COLO668 (cell line): ENCODE results near the gene ANKFY1.
A peak's percentile ranks its signal among the peaks of the same experiment; 100 is the strongest.

ENCODE experiments used
- DNase-seq: peaks from one replicate; lab custom pipeline; 2025; ENCODE audit not compliant: unreplicated experiment; lab: John Stamatoyannopoulos, UW

ANKFY1 gene

DNA sequence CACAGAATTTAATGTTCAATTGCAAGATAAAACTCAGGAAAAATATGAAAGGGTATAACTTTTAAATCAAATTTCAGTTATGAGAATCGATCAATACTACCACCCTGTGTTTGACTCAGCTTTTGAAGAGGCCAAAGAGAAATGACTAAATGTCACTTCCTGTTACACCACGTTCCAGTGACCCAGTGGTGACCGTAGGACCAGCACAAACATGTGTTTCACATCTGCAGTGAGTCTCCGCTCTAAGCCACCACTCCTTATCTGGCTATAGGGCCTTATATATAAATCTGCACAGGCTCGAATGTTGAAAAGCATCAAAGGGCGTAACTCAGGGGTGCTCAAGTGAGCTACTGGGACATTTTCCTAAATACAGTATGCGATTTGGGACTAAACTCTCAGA lies 84.7 kb downstream of the ANKFY1 start:
- no peak for DNase-seq

DNA sequence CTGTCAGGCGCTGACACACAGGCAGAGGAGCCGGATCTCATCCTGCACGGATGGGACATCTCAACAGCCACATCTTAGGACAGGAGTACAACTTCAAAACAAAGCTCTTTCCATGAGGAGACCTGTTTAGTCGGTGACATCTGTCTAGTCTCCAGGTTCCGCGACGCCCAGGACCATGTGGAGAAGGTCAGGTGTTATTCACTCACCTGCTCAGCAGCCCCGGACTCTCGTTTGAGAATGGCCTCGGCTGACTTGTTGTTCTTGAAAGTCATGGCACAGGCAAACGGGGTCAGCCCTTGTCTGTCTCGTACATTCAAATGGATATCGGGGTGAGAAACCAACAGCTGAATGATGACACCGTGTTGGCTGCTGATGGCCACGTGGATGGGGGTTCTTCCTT lies 85.1 kb downstream of the ANKFY1 start:
- DNase-seq = no peak

DNA sequence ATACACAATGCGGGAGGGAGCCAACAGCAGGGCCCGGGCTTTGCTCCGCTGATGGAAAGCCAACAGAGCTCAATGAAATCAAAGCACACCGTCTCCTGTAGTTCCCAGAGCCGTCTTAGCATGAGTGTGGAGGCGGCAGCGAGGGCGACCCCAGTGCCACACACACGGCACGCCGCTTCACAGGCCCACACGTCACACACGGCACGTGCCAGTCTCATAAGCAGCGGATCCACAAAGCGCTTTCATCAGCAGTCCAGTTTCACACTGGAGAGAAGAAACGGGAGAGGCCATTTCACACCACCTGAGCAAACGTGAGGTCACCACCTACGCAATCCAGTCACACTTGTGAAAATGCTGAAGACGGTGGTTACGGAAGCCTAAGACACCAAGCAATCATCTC lies 86.0 kb downstream of the ANKFY1 start:
- DNase-seq = no peak

DNA sequence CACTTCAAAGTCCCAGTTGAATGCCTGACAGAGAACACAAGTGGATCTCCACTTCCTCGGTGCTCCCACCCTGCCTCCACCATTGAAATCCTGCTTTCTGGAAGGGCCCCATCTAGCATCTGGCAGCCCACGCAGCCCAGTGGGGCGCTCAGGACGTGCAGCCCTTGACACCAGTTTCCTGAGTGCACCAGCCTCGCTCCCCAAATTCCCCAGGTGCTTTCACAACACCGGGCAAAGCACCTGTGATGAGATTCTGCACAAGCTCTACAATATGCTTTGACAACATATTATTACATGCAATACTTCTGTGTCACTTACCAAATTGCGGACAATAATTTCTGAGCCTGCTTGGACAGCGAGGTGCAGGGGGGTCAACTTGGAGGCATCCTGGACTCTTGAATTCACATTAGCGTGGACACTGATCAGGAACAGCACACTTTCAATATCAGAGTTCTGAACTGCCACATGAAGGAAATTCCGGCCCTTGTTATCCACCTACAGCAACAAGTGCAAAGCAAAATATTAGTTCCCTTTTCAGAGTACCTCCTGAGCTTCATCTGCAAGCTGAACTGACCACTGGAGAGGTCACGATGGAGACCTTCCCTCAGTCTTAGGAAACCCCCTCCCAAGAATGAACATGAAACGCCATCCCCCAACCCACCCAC lies 86.8 kb downstream of the ANKFY1 start:
- no peak for DNase-seq

DNA sequence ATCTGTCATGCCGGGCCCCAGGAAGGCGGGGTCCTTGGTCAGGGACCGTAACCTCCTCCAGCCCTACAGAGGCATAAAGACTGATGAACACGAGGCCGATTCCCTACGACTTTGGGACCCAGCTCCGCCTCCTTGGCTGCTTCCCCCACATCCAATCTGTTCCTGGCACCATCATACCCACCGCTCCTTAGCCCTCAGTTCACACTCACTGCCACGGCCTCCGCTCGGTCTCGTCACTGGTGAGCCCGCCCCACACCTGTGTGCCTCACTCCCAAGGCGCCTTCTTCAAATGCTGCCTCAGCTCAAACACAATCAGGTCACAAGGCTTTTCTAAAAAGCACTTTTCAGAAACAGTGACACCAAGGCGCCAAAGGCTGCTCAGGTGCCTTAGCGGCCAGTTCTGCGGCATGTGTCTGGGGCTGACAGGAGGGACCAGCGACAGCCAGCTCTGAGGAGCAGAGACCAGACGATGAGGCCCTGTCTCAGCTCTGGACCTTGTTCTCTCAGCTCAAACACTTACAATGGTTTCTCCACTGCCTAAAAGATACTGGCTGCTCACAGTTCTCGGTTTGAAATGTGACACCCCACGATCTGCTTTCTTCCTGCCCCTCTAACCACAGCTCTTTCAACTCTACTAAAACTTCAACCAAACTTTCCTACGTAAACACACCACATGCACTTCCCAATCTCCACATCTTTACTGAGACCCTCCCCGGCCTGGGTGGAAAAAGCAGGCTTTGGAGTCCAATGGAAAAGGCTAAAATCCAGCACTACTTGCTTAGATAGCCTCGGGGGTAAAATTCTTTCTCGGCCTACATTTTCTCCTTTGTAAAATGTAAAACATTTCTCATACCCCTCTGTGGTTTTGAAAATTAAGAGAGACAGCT lies 87.6 kb downstream of the ANKFY1 start:
- DNase-seq = no peak

DNA sequence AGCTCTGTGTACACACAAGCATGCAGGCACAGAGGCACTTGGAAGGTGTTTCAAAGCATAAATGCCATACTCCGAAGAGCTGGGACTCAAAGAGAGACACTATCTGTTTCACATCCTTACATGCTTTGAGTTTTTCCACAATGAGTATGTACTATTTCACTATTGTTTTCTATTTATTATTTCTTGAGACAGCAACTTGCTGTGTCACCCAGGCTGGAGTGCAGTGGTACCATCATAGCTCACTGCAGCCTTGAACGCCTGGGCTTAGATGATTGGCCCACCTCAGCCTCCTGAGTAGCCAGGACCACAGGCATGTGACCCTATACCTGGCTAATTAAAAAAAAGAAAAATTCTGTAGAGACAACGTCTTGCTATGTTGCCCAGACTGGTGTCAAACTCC lies 89.2 kb downstream of the ANKFY1 start:
- DNase-seq = no peak

DNA sequence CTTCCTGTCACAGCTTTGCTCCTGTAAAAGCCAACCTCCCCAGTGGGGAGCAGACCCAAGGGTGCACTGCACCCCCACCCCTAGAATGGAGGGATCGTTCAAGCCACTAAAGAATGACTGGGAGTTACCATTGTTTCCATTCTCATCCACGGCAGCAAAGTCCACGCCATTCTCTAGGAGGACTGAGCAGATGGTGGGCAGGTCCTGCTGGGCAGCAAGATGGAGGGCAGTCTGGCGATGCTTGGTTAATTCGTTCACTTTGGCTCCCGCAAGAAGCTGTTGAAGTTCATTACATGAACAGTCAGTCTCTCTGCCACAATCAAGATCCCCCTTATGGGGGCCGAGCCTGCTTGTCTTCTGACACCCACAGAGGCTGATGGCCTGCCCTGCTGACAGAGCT lies 90.0 kb downstream of the ANKFY1 start:
- no peak for DNase-seq

DNA sequence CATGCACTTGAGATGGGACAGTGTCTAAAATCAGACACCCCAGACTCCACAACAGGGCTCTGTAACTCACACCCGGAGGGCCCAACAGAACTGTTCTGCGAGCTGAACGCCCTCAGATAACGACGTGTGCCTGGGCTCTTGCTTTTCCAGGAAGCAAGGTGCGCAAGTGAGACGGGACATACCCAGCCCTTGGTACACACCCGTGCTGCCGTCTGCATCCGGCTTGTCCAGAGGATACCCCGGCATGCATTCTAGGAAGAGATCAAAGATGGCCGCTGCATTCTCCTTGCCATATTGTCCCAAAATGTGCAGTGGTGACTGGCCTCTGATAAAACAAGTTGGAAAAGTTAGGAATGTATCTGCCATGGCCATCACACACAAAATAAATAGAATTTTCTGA lies 91.4 kb downstream of the ANKFY1 start:
- DNase-seq = no peak

DNA sequence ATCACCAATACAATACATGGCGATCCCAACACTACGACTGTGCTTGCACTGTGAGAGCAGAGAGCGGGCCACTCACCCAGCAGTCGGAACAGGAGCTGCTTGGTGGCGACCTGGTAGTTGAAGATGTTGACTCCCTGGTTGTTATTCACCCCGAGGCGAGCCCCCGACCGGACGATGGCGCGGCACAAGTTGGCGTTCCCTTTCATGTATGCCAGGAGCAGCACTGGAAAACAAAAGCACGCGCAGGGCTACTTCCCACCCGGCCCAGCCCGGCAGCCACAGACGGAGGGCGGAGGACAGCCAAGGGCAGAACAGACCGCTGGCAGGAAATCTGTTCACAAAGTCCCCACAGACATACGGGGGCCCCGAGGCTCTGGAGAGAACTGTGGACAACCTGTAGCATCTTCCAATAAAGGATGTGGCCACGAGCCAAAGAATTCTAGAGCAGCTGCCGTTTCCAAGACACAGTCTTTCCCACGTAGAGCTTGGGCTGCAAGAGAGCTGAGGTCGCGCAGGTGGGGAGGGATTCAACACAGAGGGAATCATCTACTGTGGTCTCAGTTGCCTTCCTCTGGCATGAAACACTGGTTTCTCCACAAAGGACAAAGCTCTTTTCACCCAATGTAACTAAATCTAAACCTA lies 93.0 kb downstream of the ANKFY1 start:
- no peak for DNase-seq

DNA sequence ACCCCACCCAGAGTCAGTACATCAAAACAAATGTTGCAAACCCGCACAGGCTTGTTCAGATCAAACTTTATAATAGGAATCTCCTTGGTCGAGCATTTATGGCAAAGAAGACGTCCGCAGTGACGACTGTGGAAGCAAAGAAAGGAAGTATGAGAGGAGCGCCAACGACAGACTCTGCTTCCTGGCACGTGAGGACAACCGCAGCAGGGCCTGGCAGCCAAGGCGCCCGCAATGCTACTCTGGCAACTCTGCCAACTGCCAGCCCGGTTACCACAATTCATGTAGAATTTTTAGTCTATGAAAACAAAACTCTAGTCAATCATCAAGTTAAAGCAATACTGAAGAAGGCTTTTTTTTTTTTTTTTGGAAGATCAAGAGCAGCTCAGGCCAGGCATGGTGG lies 96.0 kb downstream of the ANKFY1 start:
- no peak for DNase-seq

DNA sequence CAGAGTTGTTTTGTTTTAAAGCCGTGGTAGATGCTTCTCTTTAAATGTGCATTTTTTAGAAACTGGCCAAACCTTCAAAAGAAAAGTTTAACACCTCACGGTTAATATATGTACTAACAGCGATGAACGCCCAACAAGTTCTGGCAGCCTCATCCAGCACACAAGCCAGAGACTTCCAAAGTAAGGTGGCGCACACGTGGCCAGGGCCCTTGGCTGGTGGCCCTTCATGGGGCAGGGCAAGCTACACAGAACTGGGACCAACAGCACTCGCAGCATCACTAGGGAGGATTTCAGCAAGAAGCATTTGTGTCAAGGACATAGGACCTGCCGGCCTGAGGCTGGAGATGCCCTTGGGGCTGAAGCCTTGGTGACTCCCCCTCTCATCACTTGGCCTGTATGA lies 97.4 kb downstream of the ANKFY1 start:
- no peak for DNase-seq

DNA sequence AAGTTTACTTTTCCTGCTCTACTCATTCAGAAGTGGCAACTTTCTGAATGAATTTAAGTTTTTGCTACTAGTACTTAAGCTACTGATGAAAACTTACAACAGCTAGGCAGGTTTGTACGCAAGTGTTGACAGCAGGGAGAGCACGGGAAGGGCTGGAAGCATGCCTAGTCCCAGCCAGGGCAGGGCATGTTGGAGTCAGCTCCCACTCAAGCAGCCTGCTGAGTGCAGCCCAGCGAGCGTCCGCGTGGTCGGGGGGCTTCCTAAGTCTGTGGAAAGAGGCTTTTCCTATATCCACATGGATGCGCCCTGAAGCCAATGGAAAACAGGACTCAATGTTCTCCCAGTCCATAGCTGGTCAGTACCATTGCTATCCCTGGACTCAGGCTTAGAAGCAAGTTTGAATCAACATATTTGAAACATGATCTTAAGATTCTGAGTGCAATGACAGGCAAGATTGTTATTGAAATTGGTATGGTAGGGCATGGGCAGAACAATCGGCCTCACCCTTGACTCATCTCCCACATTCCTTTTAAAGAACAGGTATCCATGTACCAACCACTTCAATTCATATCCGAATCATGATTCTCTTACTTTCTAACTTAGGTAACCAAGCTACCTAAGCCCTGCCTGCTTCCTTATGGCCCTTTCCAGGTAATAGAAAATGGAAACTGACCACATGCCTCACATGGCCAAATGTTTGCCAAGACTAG lies 98.3 kb downstream of the ANKFY1 start:
- no peak for DNase-seq

DNA sequence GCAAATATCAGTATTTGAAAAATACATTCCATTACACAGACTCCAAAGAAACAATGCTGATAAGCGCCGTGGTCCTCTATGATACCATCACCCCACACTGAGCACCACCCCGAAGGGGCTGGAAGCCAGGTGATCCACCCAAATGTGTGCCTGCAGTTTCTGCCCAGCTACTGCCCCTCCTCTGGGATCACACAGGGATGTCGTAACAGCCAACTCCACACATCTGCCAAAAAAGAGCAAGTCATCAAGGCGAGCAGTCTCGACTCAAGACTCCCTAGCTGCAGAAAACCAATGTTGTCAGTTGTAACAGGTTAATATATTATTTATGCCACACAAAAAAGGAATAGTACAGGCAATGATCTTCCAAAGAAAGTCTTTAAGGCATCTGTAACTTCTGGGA lies 99.8 kb downstream of the ANKFY1 start:
- no peak for DNase-seq

DNA sequence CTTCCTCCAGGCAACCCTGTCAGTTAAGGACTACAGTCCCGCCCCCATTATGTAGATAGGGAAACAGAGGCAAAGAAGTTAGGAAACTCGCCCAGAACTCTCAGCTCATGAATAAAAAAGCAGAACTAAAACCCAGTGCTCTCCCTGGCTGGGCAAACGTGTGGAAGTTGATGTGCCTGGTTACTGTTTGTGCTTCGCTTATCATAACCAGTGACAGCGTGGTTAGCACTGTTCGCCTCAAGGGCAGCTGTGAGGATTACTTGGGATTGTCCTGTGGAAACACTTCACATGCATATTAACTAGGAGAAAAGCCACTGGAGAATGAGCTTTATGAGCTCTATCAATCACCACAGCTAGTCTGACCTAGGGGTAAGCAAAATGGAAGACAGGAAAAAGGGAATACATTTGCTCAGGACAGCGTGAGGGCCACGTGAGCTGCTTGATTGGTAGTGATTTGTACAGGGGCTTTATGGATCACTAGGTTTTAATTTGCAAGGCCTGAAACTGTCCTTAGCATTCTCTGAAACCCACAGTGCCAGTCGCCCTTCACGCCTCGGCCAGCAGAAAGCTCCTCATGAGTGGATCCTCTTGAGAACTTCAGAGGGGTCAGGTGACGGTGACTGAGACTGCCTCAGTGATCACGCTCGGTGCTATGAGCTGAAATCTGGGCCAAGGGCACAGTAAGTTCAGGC lies 100.9 kb downstream of the ANKFY1 start:
- no peak for DNase-seq

DNA sequence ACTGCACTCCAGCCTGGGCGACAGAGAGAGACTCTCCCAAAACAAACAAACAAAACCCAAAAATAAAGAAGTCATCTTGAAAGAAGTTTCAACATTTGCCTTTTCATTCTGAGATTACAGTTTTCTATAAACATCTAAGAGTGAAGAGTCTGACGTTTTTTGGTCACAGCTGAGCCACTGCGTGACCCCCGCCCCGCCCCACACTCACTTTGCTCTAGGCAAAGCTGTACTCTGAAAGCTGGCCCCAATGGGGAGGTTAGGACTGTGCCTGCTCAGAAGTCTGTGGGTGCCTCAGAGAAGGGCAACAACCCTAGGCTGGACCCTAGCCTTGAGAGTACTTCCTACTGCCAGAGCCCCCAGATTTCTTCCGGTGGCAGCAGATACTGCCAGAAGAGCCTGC lies 101.5 kb downstream of the ANKFY1 start:
- no peak for DNase-seq

DNA sequence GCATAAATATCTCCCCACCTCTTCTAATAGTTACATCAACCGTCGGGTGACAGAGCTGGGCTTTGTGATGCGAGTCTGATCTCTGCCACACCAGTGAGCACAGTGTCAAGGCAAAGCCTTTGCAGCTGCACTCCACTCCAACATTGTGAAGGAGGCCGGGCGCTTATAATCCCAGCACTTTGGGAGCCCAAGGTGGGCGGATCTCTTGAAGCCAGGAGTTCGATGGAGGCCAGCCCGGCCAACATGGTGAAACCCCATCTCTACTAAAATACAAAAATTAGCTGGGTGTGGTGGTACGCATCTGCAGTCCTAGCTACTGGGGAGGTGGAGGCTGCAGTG lies 101.8 kb downstream of the ANKFY1 start:
- DNase-seq = no peak

DNA sequence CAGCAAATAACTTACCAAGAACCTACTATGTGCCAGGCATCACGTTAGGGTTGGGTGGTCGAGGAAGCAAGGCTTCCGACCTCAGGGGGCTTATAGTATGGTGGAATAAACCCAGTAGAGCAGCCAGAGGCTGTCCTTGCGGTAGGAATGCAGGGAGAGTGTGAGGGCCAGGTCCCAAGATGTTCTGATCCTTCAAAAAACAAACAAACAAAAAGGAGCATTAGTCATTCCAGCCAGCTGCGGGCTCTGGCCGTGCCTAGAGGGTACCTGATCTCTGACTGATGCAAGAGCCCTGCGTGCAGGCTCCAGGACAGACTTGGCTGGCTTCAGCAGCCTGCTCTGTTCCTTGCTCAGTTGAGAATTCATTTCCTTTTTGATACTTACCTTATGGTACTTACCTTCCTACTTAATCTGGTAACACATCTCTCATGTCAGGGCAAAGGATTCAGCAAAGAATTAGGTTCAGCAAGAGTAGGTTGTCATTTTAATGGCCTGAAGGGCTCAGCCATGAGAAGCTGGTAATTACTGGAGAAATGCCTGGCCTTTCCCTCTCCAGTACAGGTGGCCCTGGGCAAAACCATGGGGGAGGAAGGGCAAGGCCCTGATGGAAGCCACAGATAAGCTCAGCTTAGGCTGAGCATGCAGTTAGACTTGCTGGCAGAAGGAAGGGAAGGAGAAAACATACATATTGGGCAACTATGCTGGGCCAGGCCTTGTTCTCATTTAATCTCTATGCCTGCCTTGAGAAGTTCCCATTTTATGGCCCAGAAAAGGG lies 102.4 kb downstream of the ANKFY1 start:
- DNase-seq = peak; percentile 12

DNA sequence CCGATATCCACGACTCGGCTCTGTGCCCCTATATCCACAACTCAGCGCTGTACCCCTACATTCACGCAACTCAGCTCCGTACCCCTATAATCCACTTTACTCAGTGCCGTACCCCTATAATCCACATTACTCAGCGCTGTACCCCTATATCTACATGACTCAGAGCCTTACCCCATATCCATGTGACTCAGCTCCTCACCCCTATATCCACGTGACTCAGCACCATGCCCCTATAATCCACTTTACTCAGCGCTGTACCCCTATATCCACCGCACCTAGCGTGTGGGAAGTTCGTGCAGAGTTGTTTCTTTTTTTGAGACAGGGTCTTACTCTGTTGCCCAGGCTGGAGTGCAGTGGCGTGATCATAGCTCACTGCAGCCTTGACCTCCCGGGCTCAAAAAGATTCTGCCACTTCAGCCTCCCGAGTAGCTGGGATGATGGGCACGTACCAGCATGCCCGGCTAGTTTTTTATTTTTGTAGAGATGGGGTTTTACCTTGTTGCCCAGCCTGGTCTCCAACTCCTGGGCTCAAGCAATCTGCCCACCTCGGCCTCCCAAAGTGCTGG lies 103.4 kb downstream of the ANKFY1 start:
- DNase-seq = no peak

DNA sequence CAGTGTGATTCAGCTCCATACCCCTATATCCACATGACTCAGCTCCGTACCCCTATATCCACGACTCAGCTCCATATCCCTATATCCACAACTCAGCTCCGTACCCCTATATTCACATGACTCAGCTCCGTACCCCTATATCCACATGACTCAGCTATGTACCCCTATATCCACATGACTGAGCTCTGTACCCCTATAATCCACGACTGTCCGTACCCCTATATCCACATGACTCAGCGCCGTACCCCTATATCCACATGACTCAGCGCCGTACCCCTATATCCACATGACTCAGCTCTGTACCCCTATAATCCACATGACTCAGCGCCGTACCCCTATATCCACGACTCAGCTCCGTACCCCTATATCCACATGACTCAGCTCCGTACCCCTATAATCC lies 104.0 kb downstream of the ANKFY1 start:
- no peak for DNase-seq
